Raji (cell line): ENCODE results near the gene MRPS30.

Source experiments
- POLR2A ChIP-seq: IDR thresholded peaks from 2 replicates; pipeline ENCODE4 v1.6.1; 2011; ENCODE audit warnings: low read depth, low read length, control low read depth; ENCODE audit not compliant: insufficient read depth

The MRPS30 gene

DNA sequence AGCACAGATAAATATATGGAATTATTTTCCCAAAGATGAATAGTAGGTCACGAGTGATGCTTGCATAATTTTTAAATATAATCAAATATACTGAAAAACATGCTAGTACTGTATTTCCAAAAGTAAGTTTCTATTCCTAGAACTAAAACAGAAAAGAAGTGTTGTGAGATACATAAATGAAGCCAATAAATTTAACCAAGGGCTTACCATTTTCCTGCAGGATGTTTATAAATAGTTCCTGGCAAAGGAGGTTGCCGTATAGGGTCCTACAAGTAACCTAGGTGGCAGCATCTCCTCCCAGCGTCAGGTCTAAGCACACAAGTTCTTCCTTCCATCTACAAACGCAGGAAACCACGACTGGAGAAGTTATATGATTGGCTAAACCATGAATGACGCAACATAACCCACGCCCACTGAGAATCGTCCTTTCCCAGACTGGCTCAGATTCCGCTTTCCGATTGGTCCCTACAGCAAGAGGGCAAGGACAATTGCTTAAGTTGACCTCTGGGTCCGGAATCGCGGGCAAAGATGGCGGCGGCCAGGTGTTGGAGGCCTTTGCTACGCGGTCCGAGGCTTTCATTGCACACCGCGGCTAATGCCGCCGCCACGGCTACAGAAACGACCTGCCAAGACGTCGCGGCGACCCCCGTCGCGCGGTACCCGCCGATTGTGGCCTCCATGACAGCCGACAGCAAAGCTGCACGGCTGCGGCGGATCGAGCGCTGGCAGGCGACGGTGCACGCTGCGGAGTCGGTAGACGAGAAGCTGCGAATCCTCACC lies at the start of gene MRPS30:
Gene MRPS30 (plus strand): TSS at position 513 of the 780 bp plus-strand sequence. CDS start 16 bp downstream, at position 529.
- TF ChIP-seq POLR2A, result peak; percentile 80

DNA sequence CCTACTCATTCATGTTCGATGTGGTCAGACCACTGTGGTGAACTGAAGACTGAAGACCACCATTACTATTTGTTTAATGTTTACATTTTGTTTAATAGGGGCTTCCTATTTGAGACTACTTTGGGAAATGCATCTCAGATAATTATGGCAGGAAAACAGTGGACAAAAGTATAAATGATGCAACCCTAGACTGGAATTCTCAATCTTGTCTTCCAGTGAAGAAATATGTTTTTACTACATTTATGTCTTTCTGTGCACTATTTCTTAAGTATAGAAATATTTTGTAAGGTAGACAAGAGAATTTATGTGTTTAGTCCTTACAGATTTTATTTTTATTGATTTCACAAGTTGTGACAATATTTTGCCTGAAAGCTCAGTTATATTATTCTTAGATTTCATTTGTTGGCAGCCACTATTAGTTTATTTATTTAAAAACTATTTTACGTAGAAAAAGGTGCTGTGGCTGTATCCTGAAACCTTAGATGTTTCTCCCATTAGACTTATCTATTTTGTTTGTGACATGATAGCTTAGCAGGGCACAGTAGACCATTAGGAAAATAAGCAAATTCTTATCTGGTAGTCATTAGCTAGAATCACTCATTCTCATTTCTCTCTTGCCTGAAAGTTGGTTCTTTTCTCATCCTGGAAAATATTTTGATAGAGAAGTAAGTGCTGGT lies 39.4 kb upstream of the MRPS30 start:
- no peak for TF ChIP-seq POLR2A

DNA sequence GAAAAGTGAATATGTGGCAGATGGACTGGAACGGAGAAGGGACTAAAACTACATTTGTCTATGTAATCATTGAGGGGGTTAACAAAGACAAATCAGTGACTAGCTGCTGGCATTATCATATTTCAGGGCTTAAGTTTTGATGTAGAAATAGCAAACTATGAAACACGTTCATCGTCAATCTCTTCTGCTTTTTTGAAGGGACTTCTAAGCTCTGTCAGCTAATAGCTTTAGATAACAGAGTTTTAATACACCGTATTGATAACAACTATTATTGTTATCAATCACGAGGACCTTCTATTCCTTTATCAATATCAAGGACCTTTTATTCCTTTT lies 38.9 kb upstream of the MRPS30 start:
- no peak for TF ChIP-seq POLR2A

DNA sequence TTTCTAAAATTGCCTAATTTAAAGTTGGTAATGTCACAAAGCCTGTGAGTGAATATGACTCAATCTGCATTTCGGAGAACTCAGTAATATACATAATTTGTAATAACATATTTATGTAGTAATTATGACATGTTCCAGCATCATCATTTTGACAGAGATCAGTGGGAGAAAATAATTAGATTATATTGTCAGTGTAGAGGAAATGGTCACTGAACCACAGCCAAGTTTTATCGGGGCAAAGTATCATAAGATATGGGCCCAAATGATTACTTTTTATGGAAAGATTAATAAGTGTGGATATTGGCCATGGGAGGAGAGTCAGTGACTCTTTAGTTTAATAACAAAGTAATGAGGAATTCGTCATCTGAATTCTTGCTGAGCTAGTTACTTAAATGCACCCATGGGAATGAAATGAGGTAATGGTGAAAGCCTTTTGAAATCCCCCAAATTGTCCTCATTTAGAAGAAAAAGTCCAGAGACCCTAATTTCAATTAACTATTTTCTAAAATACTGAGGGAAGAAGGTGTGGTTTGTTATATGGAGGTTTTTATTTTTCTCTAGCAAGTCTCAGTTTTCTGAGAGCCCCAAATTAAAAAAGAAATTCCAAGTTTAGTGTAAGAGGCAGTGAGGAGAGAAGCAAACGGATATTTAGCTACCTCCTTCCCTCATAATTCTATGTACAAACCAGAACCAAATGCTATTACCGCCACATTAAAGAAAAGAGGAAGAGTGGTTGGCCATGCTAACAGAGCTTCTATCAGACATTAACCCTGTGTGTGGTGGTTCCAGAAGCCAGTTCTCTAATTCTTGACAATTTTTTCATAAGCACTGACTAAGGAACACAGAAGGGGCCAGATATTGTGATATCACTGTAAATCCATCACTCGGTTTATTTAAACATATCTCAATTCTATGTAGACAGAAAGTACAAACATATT lies 37.7 kb upstream of the MRPS30 start:
- TF ChIP-seq POLR2A, result no peak

DNA sequence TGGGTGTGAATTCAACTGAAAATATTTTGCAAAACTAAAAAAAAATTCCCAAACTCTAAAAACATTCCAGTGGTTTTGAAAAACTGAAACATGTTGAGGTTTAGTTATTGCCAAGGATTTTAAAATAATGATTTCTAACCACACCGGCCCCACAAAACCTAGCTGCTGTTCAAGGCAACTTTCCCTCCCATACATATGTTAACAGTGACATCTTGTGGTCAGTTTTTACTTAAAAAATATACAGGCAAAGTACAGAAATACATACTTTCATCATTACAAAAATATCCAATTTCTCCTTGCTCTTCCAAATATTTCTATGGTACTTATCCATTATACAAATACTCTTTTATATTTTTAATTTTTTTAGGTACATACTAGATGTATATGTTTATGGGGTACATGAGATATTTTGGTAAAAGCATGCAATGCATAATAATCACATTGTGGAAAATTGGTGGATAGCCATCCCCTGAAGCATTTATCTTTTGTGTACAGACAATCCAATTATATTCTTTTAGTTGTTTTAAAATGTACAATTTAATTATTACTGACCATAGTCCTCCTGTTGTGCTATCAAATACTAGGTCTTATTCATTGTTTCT lies 34.4 kb upstream of the MRPS30 start:
- TF ChIP-seq POLR2A, result no peak

DNA sequence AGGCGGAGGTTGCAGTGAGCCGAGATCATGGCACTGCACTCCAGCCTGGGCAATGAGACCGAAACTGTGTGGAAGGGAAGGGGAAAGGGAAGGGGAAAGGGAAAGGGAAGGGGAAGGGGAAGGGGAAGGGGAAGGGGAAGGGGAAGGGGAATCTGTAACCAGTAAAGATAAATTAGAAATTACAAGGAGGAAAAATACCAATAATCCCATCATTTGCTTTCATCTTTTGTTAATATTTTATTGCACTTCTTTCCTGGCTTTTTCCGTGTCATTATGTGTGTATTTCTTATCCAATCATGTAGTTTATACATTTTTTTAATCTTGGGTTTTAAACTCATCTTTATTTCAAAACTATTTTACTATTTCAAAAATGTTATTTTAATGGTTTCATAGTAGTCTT lies 29.6 kb upstream of the MRPS30 start:
- TF ChIP-seq POLR2A, result no peak

DNA sequence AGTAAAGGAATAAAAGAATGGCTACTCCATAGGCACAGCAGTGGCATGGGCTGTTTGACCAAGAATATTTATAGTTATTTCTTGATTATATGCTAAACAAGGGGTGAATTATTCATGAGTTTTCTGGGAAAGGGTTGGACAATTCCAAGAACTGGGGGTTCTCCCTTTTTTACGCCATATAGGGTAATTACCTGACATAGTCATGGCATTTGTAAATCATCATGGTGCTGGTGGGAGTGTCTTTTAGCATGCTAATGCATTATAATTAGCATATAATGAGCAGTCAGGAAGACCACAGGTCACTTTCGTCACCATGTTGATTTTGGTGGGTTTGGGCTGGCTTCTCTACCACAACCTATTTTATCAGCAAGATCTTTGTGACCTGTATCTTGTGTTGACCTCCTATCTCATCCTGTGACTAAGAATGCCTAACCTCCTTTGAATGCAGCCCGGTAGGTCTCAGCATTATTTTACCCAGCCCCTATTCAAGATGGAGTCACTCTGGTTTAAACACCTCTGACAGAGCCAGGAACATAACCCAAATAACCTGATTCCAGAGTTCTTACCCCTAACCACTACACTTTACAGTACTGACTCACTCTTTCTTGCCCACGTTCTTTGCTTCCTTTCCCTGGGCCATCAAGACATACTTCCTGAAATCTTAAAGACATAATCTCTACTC lies 25.0 kb upstream of the MRPS30 start:
- TF ChIP-seq POLR2A, result no peak

DNA sequence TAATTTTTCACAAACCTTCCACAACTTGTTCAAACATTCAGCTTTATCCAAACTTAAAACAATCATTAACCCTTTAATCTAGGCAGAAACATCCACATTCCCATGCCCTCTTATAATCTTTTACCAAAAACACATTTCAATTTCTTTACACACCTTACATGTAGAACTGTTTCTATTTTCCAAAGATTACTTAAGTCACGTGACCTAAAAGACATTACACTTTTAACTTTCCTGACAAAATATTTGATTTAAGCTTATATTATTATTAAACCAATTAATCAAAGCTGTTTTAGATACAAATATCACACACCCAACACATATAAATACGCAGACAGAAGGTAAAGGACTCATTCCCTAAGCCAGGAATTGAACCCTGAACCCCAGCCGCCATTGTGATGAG lies 21.0 kb upstream of the MRPS30 start:
- no peak for TF ChIP-seq POLR2A

DNA sequence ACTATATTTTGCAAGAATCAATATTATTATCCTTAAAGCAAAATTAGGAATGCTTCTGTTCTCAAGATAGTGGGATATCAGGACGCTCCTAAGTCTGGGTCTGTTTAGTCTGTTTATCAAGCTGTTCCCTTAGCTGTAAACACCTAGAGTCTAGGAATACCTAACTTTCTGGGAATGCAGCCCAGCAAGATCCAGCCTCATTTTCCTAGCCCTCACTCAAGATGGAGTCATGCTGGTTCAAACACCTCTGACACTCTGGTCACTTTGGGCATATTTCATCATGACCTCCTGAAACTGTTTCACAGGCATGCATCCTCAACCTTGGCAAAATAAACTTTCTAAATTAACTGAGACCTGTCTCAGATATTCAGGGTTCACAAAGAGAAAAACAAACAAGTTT lies 14.4 kb upstream of the MRPS30 start:
- TF ChIP-seq POLR2A, result no peak

DNA sequence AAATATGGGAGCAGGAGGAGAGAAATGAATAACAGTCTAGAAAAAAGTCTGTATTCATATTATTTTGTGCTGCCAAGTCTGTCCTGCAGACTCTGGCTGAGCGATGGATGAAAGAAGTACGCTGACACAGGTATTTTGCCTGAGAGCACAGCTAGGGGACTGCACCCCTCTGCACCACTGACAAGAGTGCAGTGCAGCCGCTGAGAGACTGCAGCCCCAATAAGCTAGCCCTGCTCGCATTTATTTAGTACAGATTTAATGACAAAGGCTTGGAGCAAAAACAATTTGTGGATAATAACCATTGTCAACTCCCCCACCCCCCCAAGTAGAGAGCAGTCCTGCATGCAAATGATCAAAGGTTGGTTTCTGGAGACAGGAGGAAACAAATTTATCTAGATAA lies 13.3 kb upstream of the MRPS30 start:
- TF ChIP-seq POLR2A, result no peak

DNA sequence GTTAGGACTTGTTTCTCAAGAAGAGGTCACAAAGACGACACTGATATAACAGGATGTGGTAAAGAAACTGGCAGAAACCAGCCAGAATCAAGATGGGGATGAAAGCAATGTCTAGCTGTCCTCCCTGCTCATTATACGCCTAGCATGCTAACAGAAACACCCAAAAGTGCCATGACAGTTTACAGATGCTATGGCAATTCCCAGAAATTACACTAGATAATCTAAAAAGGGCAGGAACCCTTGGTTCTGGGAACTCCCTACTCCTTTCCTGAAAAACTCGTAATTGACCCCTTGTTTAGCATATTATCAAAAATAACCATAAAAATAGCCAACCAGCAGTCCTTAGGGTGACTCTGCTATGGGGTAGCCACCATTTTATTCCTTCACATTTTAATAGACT lies 10.9 kb upstream of the MRPS30 start:
- TF ChIP-seq POLR2A, result no peak

DNA sequence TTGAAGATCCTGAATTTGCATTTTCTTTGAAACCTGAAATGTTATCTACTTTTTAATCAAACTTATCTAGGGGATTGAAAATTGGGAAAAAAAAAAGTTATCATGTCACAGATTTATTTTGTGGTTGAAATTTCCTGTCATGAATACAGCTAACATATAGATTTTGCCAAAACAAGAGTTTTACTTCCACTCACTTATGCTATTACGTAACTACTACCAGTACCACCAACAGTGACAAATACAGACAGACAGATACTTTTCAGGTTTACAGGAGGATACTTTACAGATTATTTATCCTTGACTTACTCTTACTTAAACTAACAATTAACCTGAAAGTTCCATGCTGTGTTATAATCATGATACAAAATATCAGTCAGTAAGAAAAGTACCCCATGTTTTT lies 6.8 kb upstream of the MRPS30 start:
- TF ChIP-seq POLR2A, result no peak

DNA sequence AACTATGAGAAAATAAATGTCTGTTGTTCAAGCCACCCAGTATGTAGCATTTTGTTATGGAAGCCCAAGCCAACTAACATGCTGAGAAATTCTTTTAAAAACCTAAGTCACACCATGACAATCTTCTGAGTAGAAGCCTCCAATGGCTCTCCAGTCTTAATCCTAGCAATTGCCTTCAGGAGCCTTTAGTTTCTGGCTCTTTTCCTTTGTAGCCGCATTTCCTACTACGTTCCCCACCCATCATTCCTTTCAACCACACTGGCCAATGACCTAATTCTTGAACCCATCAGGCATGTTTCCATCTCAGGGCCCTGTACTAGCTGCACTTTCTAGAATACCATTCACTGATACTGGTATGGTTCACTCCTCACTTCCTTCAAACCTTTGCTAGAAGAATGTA lies 2.1 kb upstream of the MRPS30 start:
- TF ChIP-seq POLR2A, result no peak

DNA sequence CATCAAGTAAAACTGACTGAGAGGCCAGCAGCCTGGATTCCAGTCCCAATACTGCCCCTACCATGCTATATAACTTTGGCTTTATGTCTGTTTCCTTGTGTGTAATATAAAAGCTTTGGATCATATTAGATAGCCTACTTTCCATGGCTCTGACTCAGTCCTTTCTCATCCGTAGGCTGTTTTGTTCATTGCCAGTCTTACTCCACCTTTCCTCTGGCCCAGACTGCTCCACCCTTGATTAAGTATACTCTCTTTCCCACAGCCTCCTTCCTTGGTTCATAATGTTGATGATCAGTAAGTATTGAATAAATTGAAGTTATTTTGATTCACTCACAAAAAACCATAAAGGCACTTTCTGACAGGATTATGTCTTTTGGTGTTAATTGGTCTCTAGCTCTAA lies 1.5 kb upstream of the MRPS30 start:
- no peak for TF ChIP-seq POLR2A
